Measurements from ENCODE around the gene PTPN6.

- TF ChIP-seq, protein P1, sequence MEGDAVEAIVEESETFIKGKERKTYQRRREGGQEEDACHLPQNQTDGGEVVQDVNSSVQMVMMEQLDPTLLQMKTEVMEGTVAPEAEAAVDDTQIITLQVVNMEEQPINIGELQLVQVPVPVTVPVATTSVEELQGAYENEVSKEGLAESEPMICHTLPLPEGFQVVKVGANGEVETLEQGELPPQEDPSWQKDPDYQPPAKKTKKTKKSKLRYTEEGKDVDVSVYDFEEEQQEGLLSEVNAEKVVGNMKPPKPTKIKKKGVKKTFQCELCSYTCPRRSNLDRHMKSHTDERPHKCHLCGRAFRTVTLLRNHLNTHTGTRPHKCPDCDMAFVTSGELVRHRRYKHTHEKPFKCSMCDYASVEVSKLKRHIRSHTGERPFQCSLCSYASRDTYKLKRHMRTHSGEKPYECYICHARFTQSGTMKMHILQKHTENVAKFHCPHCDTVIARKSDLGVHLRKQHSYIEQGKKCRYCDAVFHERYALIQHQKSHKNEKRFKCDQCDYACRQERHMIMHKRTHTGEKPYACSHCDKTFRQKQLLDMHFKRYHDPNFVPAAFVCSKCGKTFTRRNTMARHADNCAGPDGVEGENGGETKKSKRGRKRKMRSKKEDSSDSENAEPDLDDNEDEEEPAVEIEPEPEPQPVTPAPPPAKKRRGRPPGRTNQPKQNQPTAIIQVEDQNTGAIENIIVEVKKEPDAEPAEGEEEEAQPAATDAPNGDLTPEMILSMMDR (IDR thresholded peaks at IDR 0.05), result no peak
- no peak for TF ChIP-seq EZH2 (IDR thresholded peaks at IDR 0.05)
Observed at GRCh38 chr12:6929466-6930452, 21.4 kb upstream of the PTPN6 start.

Data from neural progenitor cell (in vitro differentiated cells).